ENCODE results near the gene CMKLR1. TPM values are rescaled to one million over a fixed set of nuclear protein-coding genes. Genes with fewer than 3 reads are reported as not detected.

CMKLR1 gene
- total and polyA plus RNA-seq, 2 donors from 2014 or later, result 6.1 to 25.7 TPM

DNA sequence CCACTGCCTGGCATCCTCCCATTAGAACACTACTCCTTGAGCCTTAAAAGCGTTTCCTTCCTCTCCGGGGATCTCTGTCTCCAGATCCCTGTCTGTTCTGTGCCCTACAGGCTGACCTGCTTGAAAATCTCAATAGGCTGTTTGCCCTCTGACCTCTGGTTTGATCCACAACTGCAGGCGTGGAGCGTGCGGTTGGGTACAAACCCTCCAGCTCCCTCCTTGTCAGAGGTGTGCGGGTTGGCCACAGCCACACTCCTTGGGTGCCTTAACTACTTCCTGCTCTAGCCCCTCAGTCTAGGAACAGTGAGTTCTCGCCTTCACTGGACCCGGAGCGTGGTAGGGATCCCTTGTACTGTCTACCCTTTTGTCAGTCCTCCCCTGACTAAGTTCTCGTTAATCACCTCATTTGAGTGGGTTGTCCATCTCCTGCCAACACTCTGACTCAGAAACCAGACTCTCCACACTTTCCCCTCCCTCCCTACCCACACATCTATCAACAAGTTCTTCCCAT, 33.1 kb downstream of the CMKLR1 start:
- intact Hi-C loops (cut with DNase I), result no loop called here
- H3K4me1 ChIP-seq (ENCODE audit: control insufficient read depth in 2 of 3, insufficient read depth in 2 of 3, low read depth in 1 of 3, low read length in 3 of 3), result peaks cover 2 to 43% (median 18%) of the 10 kb centered on the region in 3 donors
- no peaks in the 10 kb centered on the region for H3K9me3 ChIP-seq (ENCODE audit: control insufficient read depth in 2 of 3, insufficient read depth in 1 of 3, low read length in 3 of 3)
- H3K27me3 ChIP-seq (ENCODE audit: control insufficient read depth, insufficient read depth, low read length), result no peaks in the 10 kb centered on the region
- FAIRE-seq (no peak), DNase-seq (peak in 2 of 5 donors; percentile 45 to 81)
- H3K4me3 ChIP-seq (ENCODE audit: low read length in 3 of 3), result no peak overlapping the region
- H3K36me3 ChIP-seq (ENCODE audit: control insufficient read depth in 2 of 3, insufficient read depth in 3 of 3, low read length in 3 of 3), result no peaks in the 10 kb centered on the region
- peak overlapping the region in 1 of 3 donors; percentile 10 for H3K9ac ChIP-seq (ENCODE audit: low read length in 3 of 3)
- H3K27ac ChIP-seq (ENCODE audit: low read depth in 2 of 2, low read length in 2 of 2), result peak overlapping the region; percentile 74 to 80
- TF ChIP-seq, protein P1, sequence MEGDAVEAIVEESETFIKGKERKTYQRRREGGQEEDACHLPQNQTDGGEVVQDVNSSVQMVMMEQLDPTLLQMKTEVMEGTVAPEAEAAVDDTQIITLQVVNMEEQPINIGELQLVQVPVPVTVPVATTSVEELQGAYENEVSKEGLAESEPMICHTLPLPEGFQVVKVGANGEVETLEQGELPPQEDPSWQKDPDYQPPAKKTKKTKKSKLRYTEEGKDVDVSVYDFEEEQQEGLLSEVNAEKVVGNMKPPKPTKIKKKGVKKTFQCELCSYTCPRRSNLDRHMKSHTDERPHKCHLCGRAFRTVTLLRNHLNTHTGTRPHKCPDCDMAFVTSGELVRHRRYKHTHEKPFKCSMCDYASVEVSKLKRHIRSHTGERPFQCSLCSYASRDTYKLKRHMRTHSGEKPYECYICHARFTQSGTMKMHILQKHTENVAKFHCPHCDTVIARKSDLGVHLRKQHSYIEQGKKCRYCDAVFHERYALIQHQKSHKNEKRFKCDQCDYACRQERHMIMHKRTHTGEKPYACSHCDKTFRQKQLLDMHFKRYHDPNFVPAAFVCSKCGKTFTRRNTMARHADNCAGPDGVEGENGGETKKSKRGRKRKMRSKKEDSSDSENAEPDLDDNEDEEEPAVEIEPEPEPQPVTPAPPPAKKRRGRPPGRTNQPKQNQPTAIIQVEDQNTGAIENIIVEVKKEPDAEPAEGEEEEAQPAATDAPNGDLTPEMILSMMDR (IDR thresholded peaks at IDR 0.05; ENCODE audit: borderline replicate concordance, extremely low read depth, insufficient read depth), result no peak

DNA sequence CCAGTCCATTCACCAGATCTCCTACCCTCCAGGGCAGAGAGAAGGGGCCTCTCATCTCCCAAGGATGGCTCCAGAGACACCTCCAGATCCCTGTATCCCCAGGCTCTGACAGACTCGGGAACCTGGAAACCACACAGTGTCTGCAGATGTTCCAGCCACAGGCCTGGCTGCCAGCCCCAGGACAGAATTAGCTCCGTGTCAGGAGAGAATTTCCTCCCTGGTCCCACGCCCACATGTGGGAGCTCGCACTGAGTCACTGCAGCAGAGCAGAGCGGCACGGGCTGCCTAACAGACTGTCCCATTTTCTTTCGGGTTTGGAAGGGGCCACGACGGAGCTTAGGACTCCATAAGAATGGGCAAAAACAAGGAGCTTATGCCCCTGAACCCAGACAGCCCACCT, 33.6 kb downstream of the CMKLR1 start:
- TF ChIP-seq, protein P1 (IDR thresholded peaks at IDR 0.05; ENCODE audit: borderline replicate concordance, extremely low read depth, insufficient read depth), result no peak
- Histone ChIP-seq H3K36me3 (ENCODE audit: control insufficient read depth in 2 of 3, insufficient read depth in 3 of 3, low read length in 3 of 3) (no peaks in the 10 kb centered on the region), H3K4me1 (ENCODE audit: control insufficient read depth in 2 of 3, insufficient read depth in 2 of 3, low read depth in 1 of 3, low read length in 3 of 3) (peaks cover 2 to 43% (median 18%) of the 10 kb centered on the region in 3 donors), H3K27me3 (ENCODE audit: control insufficient read depth, insufficient read depth, low read length) (no peaks in the 10 kb centered on the region), H3K9ac (ENCODE audit: low read length in 3 of 3) (peak overlapping the region in 1 of 3 donors; percentile 16), H3K27ac (ENCODE audit: low read depth in 2 of 2, low read length in 2 of 2) (peak overlapping the region; percentile 74 to 80), H3K4me3 (ENCODE audit: low read length in 3 of 3) (no peak overlapping the region), H3K9me3 (ENCODE audit: control insufficient read depth in 2 of 3, insufficient read depth in 1 of 3, low read length in 3 of 3) (no peaks in the 10 kb centered on the region)
- no peak for FAIRE-seq
- peak in 4 of 5 donors; percentile 29 to 92 (median 49) for DNase-seq
- intact Hi-C loops (cut with DNase I), result no loop called here

DNA sequence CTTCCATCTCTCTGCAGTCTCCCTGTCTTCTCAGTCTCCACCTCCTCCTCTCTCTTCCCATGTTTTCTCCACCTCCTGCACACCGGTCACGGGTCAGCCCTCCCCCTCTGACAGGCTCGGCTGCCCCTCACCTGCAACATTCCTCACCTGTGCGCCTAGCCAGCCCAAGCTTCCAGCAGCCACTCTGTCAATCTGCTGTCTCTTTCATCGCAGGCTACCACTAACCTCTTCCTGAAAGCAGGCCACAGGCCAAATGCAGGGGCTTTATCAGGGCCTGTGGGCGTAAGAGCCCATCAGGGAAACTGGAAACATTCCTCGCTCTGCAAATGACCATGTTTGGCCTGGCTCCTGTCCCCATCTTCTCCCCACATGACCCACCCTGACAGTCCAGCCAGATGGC, 34.5 kb downstream of the CMKLR1 start:
- Histone ChIP-seq H3K4me1 (ENCODE audit: control insufficient read depth in 2 of 3, insufficient read depth in 2 of 3, low read depth in 1 of 3, low read length in 3 of 3) (peaks cover 2 to 43% (median 18%) of the 10 kb centered on the region in 3 donors), H3K27ac (ENCODE audit: low read depth in 2 of 2, low read length in 2 of 2) (peak overlapping the region in 1 of 2 donors; percentile 0), H3K9ac (ENCODE audit: low read length in 3 of 3) (no peak overlapping the region), H3K4me3 (ENCODE audit: low read length in 3 of 3) (no peak overlapping the region), H3K9me3 (ENCODE audit: control insufficient read depth in 2 of 3, insufficient read depth in 1 of 3, low read length in 3 of 3) (no peaks in the 10 kb centered on the region), H3K36me3 (ENCODE audit: control insufficient read depth in 2 of 3, insufficient read depth in 3 of 3, low read length in 3 of 3) (no peaks in the 10 kb centered on the region), H3K27me3 (ENCODE audit: control insufficient read depth, insufficient read depth, low read length) (no peaks in the 10 kb centered on the region)
- intact Hi-C loops (cut with DNase I), result no loop called here
- FAIRE-seq (no peak), DNase-seq (peak in 4 of 5 donors; percentile 53 to 62 (median 56))
- TF ChIP-seq, protein P1 (IDR thresholded peaks at IDR 0.05; ENCODE audit: borderline replicate concordance, extremely low read depth, insufficient read depth), result no peak

DNA sequence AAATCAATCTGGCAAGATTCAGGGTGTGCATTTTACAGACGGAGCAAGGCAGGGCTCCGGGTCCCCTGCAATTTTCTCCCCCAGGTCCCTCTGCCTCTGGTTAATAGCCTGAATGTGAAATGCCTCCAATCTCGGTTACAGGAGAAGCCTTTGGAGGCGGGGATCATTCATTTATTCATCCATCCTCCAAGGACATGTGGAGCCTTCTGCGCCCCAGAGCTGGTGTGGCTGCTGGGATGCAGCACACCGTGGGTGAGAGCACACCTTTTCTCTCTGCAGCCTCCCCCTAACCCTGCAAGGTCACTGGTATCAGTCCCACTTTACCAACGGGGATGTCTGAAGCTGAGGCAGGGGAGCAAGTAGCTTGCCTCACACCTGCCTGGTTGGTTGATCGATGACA, 35.4 kb downstream of the CMKLR1 start:
- DNase-seq (peak in 1 of 5 donors; percentile 36), FAIRE-seq (no peak)
- H3K4me3 ChIP-seq (ENCODE audit: low read length in 3 of 3), result no peak overlapping the region
- H3K9ac ChIP-seq (ENCODE audit: low read length in 3 of 3), result no peak overlapping the region
- H3K27me3 ChIP-seq (ENCODE audit: control insufficient read depth, insufficient read depth, low read length), result no peaks in the 10 kb centered on the region
- H3K4me1 ChIP-seq (ENCODE audit: control insufficient read depth in 2 of 3, insufficient read depth in 2 of 3, low read depth in 1 of 3, low read length in 3 of 3), result peaks cover 2 to 39% (median 18%) of the 10 kb centered on the region in 3 donors
- peak overlapping the region; percentile 53 to 73 for H3K27ac ChIP-seq (ENCODE audit: low read depth in 2 of 2, low read length in 2 of 2)
- H3K9me3 ChIP-seq (ENCODE audit: control insufficient read depth in 2 of 3, insufficient read depth in 1 of 3, low read length in 3 of 3), result no peaks in the 10 kb centered on the region
- TF ChIP-seq, protein P1 (IDR thresholded peaks at IDR 0.05; ENCODE audit: borderline replicate concordance, extremely low read depth, insufficient read depth), result no peak
- intact Hi-C loops (cut with DNase I), result no loop called here
- no peaks in the 10 kb centered on the region for H3K36me3 ChIP-seq (ENCODE audit: control insufficient read depth in 2 of 3, insufficient read depth in 3 of 3, low read length in 3 of 3)

Data from kidney (tissue), 14 donors.